BE2C (cell line): ENCODE data around the gene COCH.
"Not testable (repeated sequence)": the region's sequence is repeated elsewhere in the genome, so short reads cannot be mapped to it uniquely, and the experiment has no call there.

Source experiments
- DNase-seq: peaks from one replicate; pipeline ENCODE4 v3.0.0-alpha.2; 2020
- H3K27me3 ChIP-seq: fragments of 250-450 bp; sonication (Bioruptor Pico); 2 replicates; pipeline ENCODE4 v1.5.1; 2020; ENCODE audit warnings: mild to moderate bottlenecking
- H3K36me3 ChIP-seq: fragments of 250-450 bp; sonication (Bioruptor Pico); 2 replicates; pipeline ENCODE4 v1.5.1; 2020; ENCODE audit warnings: mild to moderate bottlenecking
- H3K4me1 ChIP-seq: fragments of 250-450 bp; sonication (Bioruptor Pico); 2 replicates; pipeline ENCODE4 v1.5.1; 2020
- H3K4me3 ChIP-seq: 2 replicates; pipeline ENCODE4 v1.5.1; 2011; ENCODE audit warnings: low read depth, low read length
- H3K9me3 ChIP-seq: fragments of 250-450 bp; sonication (Bioruptor Pico); 2 replicates; pipeline ENCODE4 v1.5.1; 2020
- CTCF ChIP-seq: IDR thresholded peaks from 2 replicates; pipeline ENCODE4 v1.5.1; 2012; ENCODE audit warnings: mild to moderate bottlenecking, low read depth, low read length

Gene COCH

GRCh38 chr14:30925254-30925653 lies 50.9 kb downstream of the COCH start:
- Histone ChIP-seq H3K4me3 (no peak overlapping the region), H3K4me1 (peaks cover 12% of the 10 kb centered on the region), H3K27me3 (no peaks in the 10 kb centered on the region), H3K36me3 (peaks cover 4% of the 10 kb centered on the region), H3K9me3 (no peaks in the 10 kb centered on the region)
- DNase-seq, result no peak
- no peak for TF ChIP-seq CTCF

DNA sequence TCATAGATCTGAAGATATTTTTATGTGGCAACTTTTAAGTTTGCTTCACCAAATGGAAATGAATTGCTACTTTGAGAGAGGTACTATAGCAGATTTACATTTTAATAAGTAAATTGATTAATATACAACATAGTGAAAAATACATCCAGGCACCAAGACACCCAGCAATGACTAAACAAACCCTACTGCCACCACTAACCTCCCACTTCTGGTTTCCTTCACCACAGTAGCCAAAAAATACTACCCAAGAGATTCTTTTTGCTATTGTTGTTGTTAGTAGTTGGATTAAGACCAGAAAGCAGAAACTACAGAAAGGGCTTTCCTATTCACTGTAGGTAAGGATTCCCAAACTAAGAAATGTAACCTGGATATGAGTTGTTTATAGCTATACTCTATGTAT lies 54.1 kb downstream of the COCH start:
- no peak for TF ChIP-seq CTCF
- no peaks in the 10 kb centered on the region for H3K27me3 ChIP-seq
- no peak overlapping the region for H3K4me3 ChIP-seq
- H3K36me3 ChIP-seq, result peaks cover 4% of the 10 kb centered on the region
- no peaks in the 10 kb centered on the region for H3K4me1 ChIP-seq
- no peak for DNase-seq
- no peaks in the 10 kb centered on the region for H3K9me3 ChIP-seq

DNA sequence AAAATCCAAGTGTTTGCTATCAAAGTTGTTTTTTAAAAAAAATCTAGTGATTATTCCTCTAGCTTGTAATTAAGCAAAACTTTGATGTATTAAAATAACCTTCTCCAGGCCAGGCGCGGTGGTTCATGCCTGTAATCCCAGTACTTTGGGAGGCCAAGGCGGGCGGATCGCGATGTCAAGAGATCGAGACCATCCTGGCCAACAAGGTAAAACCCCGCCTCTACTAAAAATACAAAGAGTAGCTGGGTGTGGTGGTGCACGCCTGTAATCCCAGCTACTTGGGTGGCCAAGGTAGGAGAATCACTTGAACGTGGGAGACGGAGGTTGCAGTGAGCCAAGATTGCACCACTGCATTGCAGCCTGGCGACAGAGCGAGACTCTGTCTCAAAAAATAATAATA lies 59.6 kb downstream of the COCH start:
- not testable (repeated sequence) for H3K9me3 ChIP-seq, DNase-seq, H3K4me3 ChIP-seq, H3K4me1 ChIP-seq, H3K27me3 ChIP-seq
- H3K36me3 ChIP-seq, result peaks cover 25% of the 10 kb centered on the region

DNA sequence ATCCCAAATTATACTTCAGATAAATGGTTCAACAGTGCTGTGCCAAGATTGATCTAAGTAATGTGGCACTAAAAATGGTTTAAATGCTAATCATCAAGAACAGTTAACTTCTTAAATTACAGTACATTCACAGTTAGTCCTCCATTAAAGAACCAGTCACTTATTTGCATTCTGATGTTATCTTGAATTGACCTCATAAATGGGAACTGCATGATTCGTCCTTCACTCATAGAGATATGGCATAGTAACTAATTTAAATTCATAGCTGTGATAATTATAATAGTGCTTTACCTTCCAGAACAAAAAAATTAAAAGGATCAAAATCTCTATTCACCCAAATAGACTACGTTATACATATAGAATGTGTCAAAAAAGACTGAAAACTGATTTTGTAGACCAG lies 61.1 kb downstream of the COCH start:
- no peaks in the 10 kb centered on the region for H3K27me3 ChIP-seq
- H3K36me3 ChIP-seq, result peaks cover 25% of the 10 kb centered on the region
- H3K4me1 ChIP-seq, result no peaks in the 10 kb centered on the region
- TF ChIP-seq CTCF, result no peak
- DNase-seq, result no peak
- no peaks in the 10 kb centered on the region for H3K9me3 ChIP-seq
- H3K4me3 ChIP-seq, result no peak overlapping the region

GRCh38 chr14:30938617-30939016 lies 64.3 kb downstream of the COCH start:
- Histone ChIP-seq H3K36me3 (peaks cover 27% of the 10 kb centered on the region), H3K4me3 (no peak overlapping the region), H3K27me3 (no peaks in the 10 kb centered on the region), H3K4me1 (no peaks in the 10 kb centered on the region), H3K9me3 (no peaks in the 10 kb centered on the region)
- no peak for DNase-seq
- TF ChIP-seq CTCF, result no peak
